Neural cell (in vitro differentiated cells): Measurements from ENCODE around the gene FARP2.

Experiments used
- EP300 ChIP-seq: fragments of 450-650 bp; conservative IDR thresholded peaks from 2 replicates; pipeline ENCODE4 v1.6.1; 2014; ENCODE audit warnings: antibody characterized with exemption, mild to moderate bottlenecking, moderate library complexity; ENCODE audit not compliant: poor library complexity, severe bottlenecking
- POLR2AphosphoS5 ChIP-seq: IDR thresholded peaks from 2 replicates; pipeline ENCODE4 v1.6.1; 2012
- TAF1 ChIP-seq: IDR thresholded peaks from 2 replicates; pipeline ENCODE4 v1.6.1; 2012; ENCODE audit warnings: low read depth
- TF ChIP-seq, protein P1 (sequence below): fragments of 450-650 bp; IDR thresholded peaks from 2 replicates; pipeline ENCODE4 v1.5.1; 2014; ENCODE audit warnings: antibody characterized with exemption, mild to moderate bottlenecking, moderate library complexity; ENCODE audit not compliant: poor library complexity, severe bottlenecking

DNA sequence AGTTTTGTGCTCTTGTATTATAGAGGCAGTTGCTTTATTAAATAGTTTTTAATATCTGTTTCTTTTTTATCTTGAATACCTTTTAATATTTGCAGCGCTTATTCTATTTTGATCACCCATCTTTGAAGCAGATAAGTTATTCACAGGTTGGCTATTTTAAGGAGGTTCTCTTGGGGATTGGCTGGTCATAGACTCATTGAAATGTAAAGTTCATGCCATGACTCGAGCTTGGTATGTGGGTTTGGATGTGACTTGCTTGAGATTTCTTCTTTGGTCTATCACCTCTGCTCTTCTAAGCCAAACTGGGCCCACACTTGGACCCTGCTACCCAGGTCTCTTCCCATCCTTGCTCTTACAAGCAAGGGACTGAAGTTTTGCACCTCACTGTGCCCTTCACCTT lies 33.6 kb downstream of the FARP2 start:
- TF ChIP-seq EP300 (no peak), TAF1 (no peak), POLR2AphosphoS5 (no peak)
- TF ChIP-seq, protein P1, sequence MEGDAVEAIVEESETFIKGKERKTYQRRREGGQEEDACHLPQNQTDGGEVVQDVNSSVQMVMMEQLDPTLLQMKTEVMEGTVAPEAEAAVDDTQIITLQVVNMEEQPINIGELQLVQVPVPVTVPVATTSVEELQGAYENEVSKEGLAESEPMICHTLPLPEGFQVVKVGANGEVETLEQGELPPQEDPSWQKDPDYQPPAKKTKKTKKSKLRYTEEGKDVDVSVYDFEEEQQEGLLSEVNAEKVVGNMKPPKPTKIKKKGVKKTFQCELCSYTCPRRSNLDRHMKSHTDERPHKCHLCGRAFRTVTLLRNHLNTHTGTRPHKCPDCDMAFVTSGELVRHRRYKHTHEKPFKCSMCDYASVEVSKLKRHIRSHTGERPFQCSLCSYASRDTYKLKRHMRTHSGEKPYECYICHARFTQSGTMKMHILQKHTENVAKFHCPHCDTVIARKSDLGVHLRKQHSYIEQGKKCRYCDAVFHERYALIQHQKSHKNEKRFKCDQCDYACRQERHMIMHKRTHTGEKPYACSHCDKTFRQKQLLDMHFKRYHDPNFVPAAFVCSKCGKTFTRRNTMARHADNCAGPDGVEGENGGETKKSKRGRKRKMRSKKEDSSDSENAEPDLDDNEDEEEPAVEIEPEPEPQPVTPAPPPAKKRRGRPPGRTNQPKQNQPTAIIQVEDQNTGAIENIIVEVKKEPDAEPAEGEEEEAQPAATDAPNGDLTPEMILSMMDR: no peak
